ENCODE data around the gene PLA2G12B.
"Not testable (repeated sequence)": the region's sequence is repeated elsewhere in the genome, so short reads cannot be mapped to it uniquely, and the experiment has no call there.

The PLA2G12B gene, protein sequence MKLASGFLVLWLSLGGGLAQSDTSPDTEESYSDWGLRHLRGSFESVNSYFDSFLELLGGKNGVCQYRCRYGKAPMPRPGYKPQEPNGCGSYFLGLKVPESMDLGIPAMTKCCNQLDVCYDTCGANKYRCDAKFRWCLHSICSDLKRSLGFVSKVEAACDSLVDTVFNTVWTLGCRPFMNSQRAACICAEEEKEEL

DNA sequence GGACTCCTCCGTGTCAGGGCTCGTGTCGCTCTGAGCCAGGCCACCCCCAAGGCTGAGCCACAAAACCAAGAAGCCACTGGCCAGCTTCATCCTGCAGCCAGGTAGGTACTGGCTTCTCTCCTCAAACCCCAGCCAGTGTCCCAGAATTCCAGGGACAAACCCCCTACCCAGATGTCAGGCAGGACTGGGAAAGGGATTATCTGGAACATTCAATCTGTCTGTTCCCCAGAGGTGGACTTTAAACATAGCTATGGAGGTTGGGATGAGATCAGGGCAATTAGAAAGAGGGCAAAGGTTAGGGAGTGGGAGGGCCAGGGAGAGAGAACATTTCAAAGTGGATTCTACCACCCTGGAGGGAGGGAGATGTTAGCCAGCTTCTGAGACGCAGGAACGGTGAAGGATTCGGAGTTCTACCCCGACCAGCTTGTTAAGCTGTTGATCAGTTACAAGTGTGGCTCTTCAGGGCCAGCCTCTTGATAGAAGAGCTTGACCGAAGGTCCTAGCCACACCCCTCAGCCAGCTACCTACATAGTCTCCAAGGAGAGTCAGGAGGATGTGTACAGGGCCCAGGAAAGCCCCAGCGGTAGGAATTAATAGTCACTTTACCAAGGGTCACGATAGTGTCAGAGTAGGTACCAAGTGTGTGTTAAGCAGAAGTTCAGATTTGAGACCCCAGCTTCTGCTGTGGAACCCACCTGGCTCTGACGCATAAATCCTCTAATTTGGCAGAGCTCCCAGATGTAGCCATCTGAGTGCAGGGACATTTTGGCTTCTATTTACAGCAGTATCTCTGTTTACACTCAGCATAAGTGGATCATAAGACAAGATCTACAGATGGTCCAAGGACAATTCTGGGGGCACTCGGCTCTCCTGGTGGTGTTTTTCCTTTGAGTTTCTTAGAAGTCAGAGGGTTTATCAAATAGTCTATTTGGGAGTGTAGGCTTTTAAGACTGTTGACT, at the start of gene PLA2G12B:
Gene PLA2G12B, minus strand, starts transcription at position 211 of the 959 bp plus-strand sequence. Its CDS starts 121 bp downstream, at position 90.
- no peak for DNase-seq (ENCODE audit: low read depth)

DNA sequence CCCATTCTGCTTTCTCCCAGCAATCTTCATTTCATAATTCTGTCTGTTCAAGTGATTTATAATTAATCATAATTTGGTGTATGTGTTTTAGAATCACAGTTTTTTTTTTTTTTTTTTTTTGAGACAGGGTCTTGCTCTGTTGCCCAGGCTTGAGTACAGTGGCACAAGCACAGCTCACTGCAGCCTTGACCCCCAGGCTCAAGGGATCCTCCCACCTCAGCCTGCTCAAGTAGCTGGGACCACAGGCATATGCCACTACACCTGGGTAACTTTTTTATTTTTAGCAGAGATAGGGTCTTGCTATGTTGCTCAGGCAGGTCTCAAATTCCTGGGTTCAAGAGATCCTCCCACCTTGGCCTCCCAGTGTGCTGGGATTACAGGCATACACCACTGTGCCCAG, 49.2 kb upstream of the PLA2G12B start:
- DNase-seq (ENCODE audit: low read depth): no peak

GRCh38 chr10:73000973-73001372, 46.4 kb upstream of the PLA2G12B start:
- no peak for DNase-seq (ENCODE audit: low read depth)

DNA sequence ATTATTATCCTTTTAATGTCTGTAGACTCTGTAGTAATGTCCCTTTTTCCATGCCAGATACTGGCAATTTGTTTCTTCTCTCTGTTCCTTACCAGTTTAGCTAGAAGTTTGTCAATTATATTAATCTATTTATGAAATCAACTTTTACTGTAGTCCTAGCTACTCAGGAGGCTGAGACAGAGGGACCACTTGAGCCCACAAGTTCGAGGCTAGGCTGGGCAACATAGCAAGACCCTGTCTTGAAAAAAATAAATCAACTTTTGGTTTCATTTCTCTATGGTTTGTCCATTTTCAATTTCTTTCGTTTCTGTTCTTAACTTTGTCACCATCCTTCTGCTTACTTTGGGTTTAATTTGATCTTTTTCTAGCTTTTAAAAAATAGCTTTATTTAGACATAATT, 42.5 kb upstream of the PLA2G12B start:
- no peak for DNase-seq (ENCODE audit: low read depth)

GRCh38 chr10:72995459-72995858, 40.9 kb upstream of the PLA2G12B start:
- DNase-seq (ENCODE audit: low read depth): not testable (repeated sequence)

- not testable (repeated sequence) for DNase-seq (ENCODE audit: low read depth)
Measured at GRCh38 chr10:72989771-72990170, 35.2 kb upstream of the PLA2G12B start.

- DNase-seq (ENCODE audit: low read depth): not testable (repeated sequence)
Measured at GRCh38 chr10:72984618-72985017, 30.0 kb upstream of the PLA2G12B start.

DNA sequence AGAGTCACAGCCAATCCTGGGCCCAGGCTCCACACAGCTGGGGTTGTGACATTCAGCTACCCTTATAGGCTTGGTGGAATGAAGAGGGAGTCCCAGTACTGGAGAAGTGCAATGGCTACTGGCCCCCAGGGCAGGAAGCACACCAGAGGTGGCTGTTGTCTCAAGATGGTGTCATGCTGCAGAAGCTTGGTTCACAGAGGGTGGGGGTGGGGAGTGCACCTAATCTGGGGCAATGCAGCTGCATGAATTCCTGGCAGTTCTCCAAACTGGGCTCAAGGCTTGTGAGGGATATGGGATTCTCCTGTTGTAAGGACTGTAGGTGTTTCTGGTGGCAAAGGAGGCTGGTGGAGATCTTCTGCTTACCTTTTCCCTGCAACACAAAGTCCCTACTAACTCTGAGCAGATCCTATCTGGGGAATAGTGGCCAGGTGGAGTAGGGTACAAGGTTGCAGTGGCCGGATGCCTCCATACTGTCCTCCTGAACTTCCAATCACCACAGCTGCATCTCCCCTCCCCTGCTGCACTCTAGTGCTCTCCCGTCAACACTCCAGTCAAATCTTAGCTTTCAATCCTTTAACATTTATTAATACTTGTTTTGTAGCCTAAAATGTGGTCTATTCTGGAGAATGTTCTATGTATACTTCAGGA, 27.4 kb upstream of the PLA2G12B start:
- DNase-seq (ENCODE audit: low read depth): no peak

DNA sequence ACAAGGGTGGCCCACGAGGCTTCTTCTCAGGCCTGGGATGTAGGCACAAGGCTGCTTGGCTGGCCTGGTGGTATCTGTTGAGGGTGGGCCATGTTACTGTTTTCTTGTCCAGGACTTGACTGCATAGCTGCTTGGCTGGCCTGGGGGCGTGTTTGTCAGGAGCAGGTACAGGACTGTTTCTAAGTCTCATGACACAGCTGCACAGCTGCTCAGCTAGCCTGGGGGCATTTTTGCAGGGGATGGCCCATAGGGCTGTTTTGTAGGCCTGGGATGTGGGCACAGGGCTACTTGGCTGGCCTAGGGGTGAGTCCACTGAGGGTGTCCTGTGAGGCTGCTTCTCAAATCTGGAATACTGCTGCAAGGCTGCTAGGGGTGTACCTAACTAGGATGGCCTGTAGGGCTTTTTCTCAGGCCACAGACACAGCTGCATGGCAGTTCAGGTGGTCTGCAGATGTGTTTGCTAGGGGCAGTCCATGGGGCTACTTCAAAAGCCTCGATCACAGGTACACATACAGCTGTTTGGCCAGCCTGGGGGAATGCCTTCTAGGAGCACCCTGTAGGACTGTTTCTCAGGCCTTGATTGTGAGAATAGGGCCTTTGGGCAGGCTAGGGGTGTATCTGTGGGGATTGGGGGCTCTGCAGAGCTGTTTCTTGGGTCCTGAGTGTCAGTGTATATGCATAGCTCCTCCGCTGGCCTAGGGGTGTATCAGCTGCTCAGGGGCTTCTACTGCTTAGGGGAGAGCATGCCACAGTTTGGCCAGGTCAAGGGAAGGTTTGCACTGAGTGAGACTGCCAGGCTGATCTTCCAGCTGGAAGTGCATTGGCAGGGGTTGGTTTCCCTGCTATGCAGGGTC, 26.6 kb upstream of the PLA2G12B start:
- no peak for DNase-seq (ENCODE audit: low read depth)

- DNase-seq (ENCODE audit: low read depth): no peak
Measured at GRCh38 chr10:72980348-72980747, 25.7 kb upstream of the PLA2G12B start.

DNA sequence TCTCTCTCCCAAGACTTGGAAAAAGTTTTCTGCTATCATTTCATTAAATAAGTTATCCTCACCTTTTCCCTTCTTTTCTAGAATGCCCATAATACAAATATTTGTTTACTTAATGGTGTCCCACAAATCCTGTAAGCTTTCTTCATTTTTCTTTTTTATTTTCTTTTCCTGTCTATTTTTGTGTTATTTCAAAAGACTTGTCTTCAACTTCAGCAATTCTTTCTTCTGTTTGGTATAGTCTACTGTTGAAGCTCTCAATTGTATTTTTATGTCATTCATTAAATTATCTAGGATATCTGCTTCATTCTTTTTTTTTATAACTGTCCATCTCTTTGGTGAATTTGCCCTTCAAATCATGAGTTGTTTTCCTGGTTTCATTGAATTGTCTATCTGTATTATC, 25.1 kb upstream of the PLA2G12B start:
- no peak for DNase-seq (ENCODE audit: low read depth)

GRCh38 chr10:72976886-72977285, 22.3 kb upstream of the PLA2G12B start:
- DNase-seq (ENCODE audit: low read depth): no peak

- no peak for DNase-seq (ENCODE audit: low read depth)
Measured at GRCh38 chr10:72956001-72956400, 1.4 kb upstream of the PLA2G12B start.

- DNase-seq (ENCODE audit: low read depth): no peak
Measured at GRCh38 chr10:72954230-72954595, 393 bp downstream of the PLA2G12B start.

- DNase-seq (ENCODE audit: low read depth): no peak
Measured at GRCh38 chr10:72953687-72954086, 919 bp downstream of the PLA2G12B start.

DNA sequence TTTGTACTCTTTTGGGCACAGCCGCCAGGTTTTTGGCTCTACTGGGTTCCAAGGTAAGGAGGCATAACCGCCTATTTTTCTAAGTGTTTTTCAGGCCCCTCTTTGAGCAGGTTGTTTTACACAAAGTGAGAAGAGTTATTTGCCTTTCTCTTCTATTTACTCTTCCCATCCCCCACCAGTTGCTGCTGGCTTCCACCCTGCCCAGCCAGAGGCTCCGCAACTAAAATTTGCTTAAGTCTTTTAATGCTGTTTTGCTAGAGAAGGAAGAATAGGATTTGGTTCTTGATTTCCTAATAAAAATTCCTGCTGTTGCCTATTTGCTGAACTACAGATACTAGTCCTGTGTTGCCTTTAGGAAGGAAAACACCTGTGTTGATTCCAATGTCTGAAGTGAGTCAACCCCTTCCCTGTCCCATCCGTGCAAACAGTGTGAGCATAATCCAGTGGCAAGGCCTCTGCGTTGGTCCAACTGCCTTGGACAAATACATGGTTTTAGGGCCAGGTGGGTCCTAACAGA, 1.9 kb downstream of the PLA2G12B start:
- DNase-seq (ENCODE audit: low read depth): no peak

DNA sequence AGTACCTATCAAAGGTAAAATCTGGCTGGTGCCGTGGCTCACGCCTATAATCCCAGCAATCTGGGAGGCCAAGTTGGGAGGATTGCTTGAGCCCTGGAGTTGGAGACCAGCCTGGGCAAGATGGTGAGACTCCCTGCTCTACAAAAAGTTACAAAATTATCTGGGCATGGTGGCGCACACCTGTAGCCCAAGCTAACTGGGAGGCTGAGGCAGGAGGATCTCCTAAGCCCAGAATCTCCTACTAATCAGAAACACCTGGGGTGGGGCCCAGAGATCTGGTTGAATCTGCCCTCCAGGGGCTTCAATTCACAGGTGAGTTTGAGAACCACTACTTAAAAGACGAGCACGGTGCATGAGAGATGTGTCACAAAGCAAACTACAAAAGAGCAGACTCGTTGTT, 2.4 kb downstream of the PLA2G12B start:
- no peak for DNase-seq (ENCODE audit: low read depth)

GRCh38 chr10:72951760-72952159, 2.8 kb downstream of the PLA2G12B start:
- DNase-seq (ENCODE audit: low read depth): no peak

- DNase-seq (ENCODE audit: low read depth): no peak
Measured at GRCh38 chr10:72948762-72949161, 5.8 kb downstream of the PLA2G12B start.

GRCh38 chr10:72946963-72947362, 7.6 kb downstream of the PLA2G12B start:
- no peak for DNase-seq (ENCODE audit: low read depth)

- DNase-seq (ENCODE audit: low read depth): no peak
Measured at GRCh38 chr10:72943498-72944234, 10.9 kb downstream of the PLA2G12B start.

Measured in activated gamma-delta T cell treated with anti-CD3 and anti-CD28 coated beads, Interleukin-2, amount 50 U/mL, for 16 hours (primary cell).